Hindlimb muscle (tissue), 1 donor: ENCODE measurements around the gene PIK3CB. TPM values are rescaled to one million over a fixed set of nuclear protein-coding genes. Genes with fewer than 3 reads are reported as not detected.

ENCODE experiments used
- DNase-seq: peaks from one replicate; pipeline ENCODE4 v3.0.0-alpha.2; 2013
- polyA plus RNA-seq: library from polyadenylated mRNA; unstranded; fragments of 120-200 nt; gene quantifications from one replicate; pipeline ENCODE4 v1.2.1, GENCODE V29; 2013; ENCODE audit not compliant: insufficient read length

PIK3CB gene
- 12.1 TPM for polyA plus RNA-seq

GRCh38 chr3:138834596-138835396 lies at the start of gene PIK3CB:
PIK3CB (minus strand) TSS chr3:138834928; CDS start chr3:138759343, 75,585 bp downstream.
- DNase-seq, result peak; percentile 85

- DNase-seq, result no peak
Measured at GRCh38 chr3:138881233-138881632, 46.5 kb upstream of the PIK3CB start.

- DNase-seq, result no peak
Measured at GRCh38 chr3:138879541-138880380, 45.0 kb upstream of the PIK3CB start.

GRCh38 chr3:138877226-138877625 lies 42.5 kb upstream of the PIK3CB start:
- no peak for DNase-seq

- DNase-seq, result no peak
Measured at GRCh38 chr3:138875754-138876664, 41.3 kb upstream of the PIK3CB start.

GRCh38 chr3:138875096-138875753 lies 40.5 kb upstream of the PIK3CB start:
- no peak for DNase-seq

- no peak for DNase-seq
Measured at GRCh38 chr3:138873471-138874278, 38.9 kb upstream of the PIK3CB start.

GRCh38 chr3:138872632-138873031 lies 37.9 kb upstream of the PIK3CB start:
- DNase-seq, result no peak

GRCh38 chr3:138867996-138868395 lies 33.3 kb upstream of the PIK3CB start:
- no peak for DNase-seq

- DNase-seq, result no peak
Measured at GRCh38 chr3:138863776-138864113, 29.0 kb upstream of the PIK3CB start.

GRCh38 chr3:138862924-138863775 lies 28.4 kb upstream of the PIK3CB start:
- no peak for DNase-seq

GRCh38 chr3:138862531-138862923 lies 27.8 kb upstream of the PIK3CB start:
- no peak for DNase-seq

GRCh38 chr3:138861798-138862197 lies 27.1 kb upstream of the PIK3CB start:
- DNase-seq, result no peak

- DNase-seq, result no peak
Measured at GRCh38 chr3:138856799-138857198, 22.1 kb upstream of the PIK3CB start.

- no peak for DNase-seq
Measured at GRCh38 chr3:138854940-138855339, 20.2 kb upstream of the PIK3CB start.

- peak; percentile 56 for DNase-seq
Measured at GRCh38 chr3:138854204-138854603, 19.5 kb upstream of the PIK3CB start.

- DNase-seq, result no peak
Measured at GRCh38 chr3:138850151-138850550, 15.4 kb upstream of the PIK3CB start.

GRCh38 chr3:138849222-138849940 lies 14.7 kb upstream of the PIK3CB start:
- DNase-seq, result no peak

- no peak for DNase-seq
Measured at GRCh38 chr3:138848696-138849095, 14.0 kb upstream of the PIK3CB start.
